Gastrocnemius medialis (tissue), 4 donors: ENCODE results near the gene IL20. TPM values are rescaled to one million over a fixed set of nuclear protein-coding genes. Genes with fewer than 3 reads are reported as not detected.
A peak's percentile ranks its signal among the peaks of the same experiment; 100 is the strongest.

Experiments
- ATAC-seq, 2 donors: fragments of 150-250 bp; one replicate each; pipeline ENCODE4 v1.9.1; 2016
- DNase-seq, 2 donors: peaks; one replicate each; pipeline ENCODE4 v3.0.0-alpha.2; 2019
- H3K27ac ChIP-seq, 4 donors: fragments of 200-600 bp; sonication (generic); 1 replicate in 1 of 4; 2 replicates in 3 of 4; pipeline ENCODE4 v1.5.1; 2016 to 2018; ENCODE audit warnings: mild to moderate bottlenecking in 2 of 4, moderate library complexity in 1 of 4
- H3K27me3 ChIP-seq, 3 donors: fragments of 200-600 bp; sonication (generic) in 2 of 3; 1 replicate in 1 of 3; 2 replicates in 2 of 3; pipeline versions ENCODE4 v1.5.1 to v1.6.0; 2016 to 2019; ENCODE audit warnings: mild to moderate bottlenecking in 1 of 3, moderate library complexity in 1 of 3
- H3K36me3 ChIP-seq, 2 donors: fragments of 200-600 bp; sonication (generic) in 1 of 2; one replicate each; pipeline ENCODE4 v1.5.1; 2017 to 2018
- H3K4me1 ChIP-seq, 2 donors: fragments of 200-600 bp; sonication (generic) in 1 of 2; one replicate each; pipeline ENCODE4 v1.5.1; 2016 to 2017; ENCODE audit warnings: mild to moderate bottlenecking in 2 of 2
- H3K4me3 ChIP-seq, 4 donors: fragments of 200-600 bp; sonication (generic) in 3 of 4; 1 replicate in 1 of 4; 2 replicates in 3 of 4; pipeline ENCODE4 v1.5.1; 2016 to 2019; ENCODE audit warnings: mild to moderate bottlenecking in 2 of 4
- H3K9me3 ChIP-seq, 3 donors: fragments of 200-600 bp; sonication (generic) in 2 of 3; 1 replicate in 1 of 3; 2 replicates in 2 of 3; pipeline ENCODE4 v1.5.1; 2016 to 2019
- CTCF ChIP-seq, 5 experiments: fragments of 450-650 bp in 3 of 5; fragments of 200-600 bp in 2 of 5; sonication (generic) in 2 of 5; IDR thresholded peaks in 4 of 5; conservative IDR thresholded peaks in 1 of 5; 1 replicate in 4 of 5; 2 replicates in 1 of 5; pipeline ENCODE4 v1.5.1; 2016 to 2019; ENCODE audit warnings: antibody characterized with exemption in 5 of 5, mild to moderate bottlenecking in 3 of 5, moderate library complexity in 3 of 5
- POLR2A ChIP-seq, 2 donors: fragments of 450-650 bp; IDR thresholded peaks; one replicate each; pipeline ENCODE4 v1.6.1; 2017; ENCODE audit warnings: antibody characterized with exemption in 2 of 2, mild to moderate bottlenecking in 2 of 2, moderate library complexity in 2 of 2
- in situ Hi-C, 4 donors: fragments of 200-750 bp; cut with MboI; loops; one replicate each; pipeline versions ENCODE4 v1.15.0 to v1.8.0; 2017; ENCODE audit warnings: low sequenced_read_pairs in 4 of 4
- intact Hi-C: fragments of 100-400 bp; cut with DNase I; formaldehyde crosslinking; loops from one replicate; pipeline ENCODE4 v1.15.1; 2023; ENCODE audit warnings: low total_unique reads
- total RNA-seq, 4 donors: library from RNA; depleted of rRNA; stranded (reverse); fragments of >200 nt; gene quantifications; one replicate each; pipeline versions ENCODE4 v1.1.0 to v1.2.3, GENCODE V29; 2016

IL20 gene
- total RNA-seq, 4 donors from 2014 or later: not detected

- in situ Hi-C loops: no loop called here
- TF ChIP-seq POLR2A (IDR thresholded peaks at IDR 0.05): no peak
- TF ChIP-seq CTCF (IDR thresholded peaks at IDR 0.05 in 4 of 5, conservative IDR thresholded peaks at IDR 0.05 in 1 of 5): no peak
- H3K4me1 ChIP-seq: no peaks in the 10 kb centered on the region
- intact Hi-C loops: no loop called here
- no peak for DNase-seq
- H3K27ac ChIP-seq: no peak overlapping the region
- ATAC-seq: no peak
- H3K4me3 ChIP-seq: no peak overlapping the region
- no peaks in the 10 kb centered on the region for H3K9me3 ChIP-seq
- H3K36me3 ChIP-seq: no peaks in the 10 kb centered on the region
- H3K27me3 ChIP-seq: peaks cover 0 to 7% (median 0%) of the 10 kb centered on the region in 3 donors
These were observed 31.6 kb upstream of the IL20 start for GRCh38 chr1:206833801-206834200.

- H3K36me3 ChIP-seq: no peaks in the 10 kb centered on the region
- H3K9me3 ChIP-seq: no peaks in the 10 kb centered on the region
- in situ Hi-C loops: no loop called here
- intact Hi-C loops: no loop called here
- DNase-seq: no peak
- peaks cover 0 to 7% (median 0%) of the 10 kb centered on the region in 3 donors for H3K27me3 ChIP-seq
- H3K27ac ChIP-seq: no peak overlapping the region
- TF ChIP-seq CTCF (IDR thresholded peaks at IDR 0.05 in 4 of 5, conservative IDR thresholded peaks at IDR 0.05 in 1 of 5) (no peak), POLR2A (IDR thresholded peaks at IDR 0.05) (no peak)
- H3K4me3 ChIP-seq: no peak overlapping the region
- no peak for ATAC-seq
- no peaks in the 10 kb centered on the region for H3K4me1 ChIP-seq
These were observed 31.2 kb upstream of the IL20 start for GRCh38 chr1:206834217-206834616.

- ATAC-seq (peak in 1 of 2 donors; percentile 44), DNase-seq (peak in 1 of 2 donors; percentile 42)
- intact Hi-C loops: no loop called here
- Histone ChIP-seq H3K36me3 (no peaks in the 10 kb centered on the region), H3K4me1 (no peaks in the 10 kb centered on the region), H3K4me3 (no peak overlapping the region), H3K27ac (no peak overlapping the region), H3K9me3 (no peaks in the 10 kb centered on the region), H3K27me3 (peaks cover 0 to 7% (median 0%) of the 10 kb centered on the region in 3 donors)
- no peak for TF ChIP-seq CTCF (IDR thresholded peaks at IDR 0.05 in 4 of 5, conservative IDR thresholded peaks at IDR 0.05 in 1 of 5)
- no peak for TF ChIP-seq POLR2A (IDR thresholded peaks at IDR 0.05)
- in situ Hi-C loops: no loop called here
These were observed 30.7 kb upstream of the IL20 start for GRCh38 chr1:206834711-206835110.

GRCh38 chr1:206835186-206835585, 30.2 kb upstream of the IL20 start:
- Histone ChIP-seq H3K36me3 (no peaks in the 10 kb centered on the region), H3K27me3 (peaks cover 0 to 7% (median 0%) of the 10 kb centered on the region in 3 donors), H3K4me3 (no peak overlapping the region), H3K9me3 (no peaks in the 10 kb centered on the region), H3K27ac (no peak overlapping the region), H3K4me1 (no peaks in the 10 kb centered on the region)
- intact Hi-C loops: no loop called here
- no peak for TF ChIP-seq POLR2A (IDR thresholded peaks at IDR 0.05)
- no peak for TF ChIP-seq CTCF (IDR thresholded peaks at IDR 0.05 in 4 of 5, conservative IDR thresholded peaks at IDR 0.05 in 1 of 5)
- DNase-seq: no peak
- in situ Hi-C loops: no loop called here
- no peak for ATAC-seq

- Histone ChIP-seq H3K27me3 (peaks cover 0 to 7% (median 0%) of the 10 kb centered on the region in 3 donors), H3K4me1 (no peaks in the 10 kb centered on the region), H3K9me3 (no peaks in the 10 kb centered on the region), H3K4me3 (no peak overlapping the region), H3K36me3 (no peaks in the 10 kb centered on the region), H3K27ac (no peak overlapping the region)
- in situ Hi-C loops: no loop called here
- ATAC-seq (no peak), DNase-seq (no peak)
- no peak for TF ChIP-seq CTCF (IDR thresholded peaks at IDR 0.05 in 4 of 5, conservative IDR thresholded peaks at IDR 0.05 in 1 of 5)
- no peak for TF ChIP-seq POLR2A (IDR thresholded peaks at IDR 0.05)
- intact Hi-C loops: no loop called here
These were observed 29.3 kb upstream of the IL20 start for GRCh38 chr1:206836111-206836510.
